PC-3 (cell line): ENCODE results near the gene OR2F2. TPM values are rescaled to one million over a fixed set of nuclear protein-coding genes. Genes with fewer than 3 reads are reported as not detected.

Source experiments
- ATAC-seq: fragments of 200-7000 bp; cut with Tn5 transposase; 2 replicates; pipeline ENCODE4 v1.9.1; 2020; ENCODE audit warnings: mild to moderate bottlenecking, moderate library complexity
- BruUV-seq: library from RNA; stranded (reverse); fragments of 400-500 nt; replicated peaks from 2 replicates; lab custom pipeline; 2021; lab: Mats Ljungman, UMichigan
- CTCF ChIA-PET: fragments of 300-600 bp; sonication (Branson Sonifier 250); formaldehyde crosslinking; loops from one replicate; lab custom pipeline; 2022; ENCODE audit warnings: antibody characterized with exemption; lab: Charles Lee
- POLR2A ChIA-PET: fragments of 300-600 bp; sonication (Branson Sonifier 250); formaldehyde crosslinking; loops from one replicate; lab custom pipeline; 2022; ENCODE audit warnings: antibody characterized with exemption; ENCODE audit not compliant: unreplicated experiment; lab: Charles Lee
- DNase-seq: peaks from one replicate; pipeline ENCODE4 v3.0.0-alpha.2; 2015
- H2AFZ ChIP-seq: fragments of 300-600 bp; sonication (generic); 2 replicates; pipeline ENCODE4 v1.6.0; 2016; ENCODE audit warnings: antibody characterized with exemption, low read length
- H3F3A ChIP-seq: fragments of 300-600 bp; sonication (generic); one replicate; pipeline ENCODE4 v1.6.0; 2017; ENCODE audit warnings: antibody characterized with exemption, low read length, control low read depth, mild to moderate bottlenecking; ENCODE audit not compliant: unreplicated experiment
- H3K27ac ChIP-seq: fragments of 300-600 bp; sonication (generic); 2 replicates; pipeline ENCODE4 v1.5.1; 2016; ENCODE audit warnings: mild to moderate bottlenecking, low read length
- H3K27me3 ChIP-seq: fragments of 300-600 bp; sonication (generic); 2 replicates; pipeline ENCODE4 v1.6.1; 2016; ENCODE audit warnings: low read length, mixed read lengths
- H3K36me3 ChIP-seq: fragments of 300-600 bp; sonication (generic); 2 replicates; pipeline ENCODE4 v1.6.1; 2016; ENCODE audit warnings: low read depth, mixed run types, low read length, mixed read lengths
- H3K4me1 ChIP-seq: fragments of 300-600 bp; sonication (generic); 2 replicates; pipeline ENCODE4 v1.5.1; 2016; ENCODE audit warnings: low read length; ENCODE audit not compliant: insufficient read depth
- H3K4me2 ChIP-seq: fragments of 300-600 bp; sonication (generic); 2 replicates; pipeline ENCODE4 v1.6.0; 2016; ENCODE audit warnings: low read length
- H3K4me3 ChIP-seq: fragments of 300-600 bp; sonication (generic); 2 replicates; pipeline ENCODE4 v1.5.1; 2016; ENCODE audit warnings: mild to moderate bottlenecking, low read length, mixed read lengths
- H3K79me2 ChIP-seq: fragments of 300-600 bp; sonication (generic); 2 replicates; pipeline ENCODE4 v1.6.1; 2017; ENCODE audit warnings: low read length, mixed read lengths
- H3K9ac ChIP-seq: fragments of 300-600 bp; sonication (generic); 2 replicates; pipeline ENCODE4 v1.6.0; 2016; ENCODE audit warnings: mild to moderate bottlenecking, low read length
- H3K9me2 ChIP-seq: fragments of 300-600 bp; sonication (generic); replicated peaks from 2 replicates; pipeline ENCODE4 v1.6.1; 2016; ENCODE audit warnings: mixed run types, low read length, mixed read lengths
- H3K9me3 ChIP-seq: fragments of 300-600 bp; sonication (generic); 2 replicates; pipeline ENCODE4 v1.6.1; 2016; ENCODE audit warnings: low read length, mixed read lengths
- H4K20me1 ChIP-seq: fragments of 300-600 bp; sonication (generic); 2 replicates; pipeline ENCODE4 v1.6.1; 2016; ENCODE audit warnings: low read length, mixed read lengths
- EZH2 ChIP-seq: fragments of 300-600 bp; sonication (generic); IDR thresholded peaks from one replicate; pipeline ENCODE4 v1.6.1; 2017; ENCODE audit warnings: antibody characterized with exemption, mild to moderate bottlenecking, low read length; ENCODE audit not compliant: unreplicated experiment
- EZH2phosphoT487 ChIP-seq: fragments of 300-600 bp; sonication (generic); IDR thresholded peaks from 2 replicates; pipeline ENCODE4 v1.6.1; 2018; ENCODE audit warnings: mild to moderate bottlenecking, antibody characterized with exemption, low read length, borderline replicate concordance
- intact Hi-C: fragments of 100-400 bp; cut with micrococcal nuclease; formaldehyde crosslinking; loops from 2 replicates; pipeline ENCODE4 v1.9.0; 2023
- total RNA-seq: library from RNA; depleted of rRNA; stranded (reverse); fragments of >200 nt; gene quantifications from 2 replicates; pipeline ENCODE4 v1.2.3, GENCODE V29; 2014
- TF ChIP-seq, protein P1 (sequence below): fragments of 300-600 bp; sonication (generic); conservative IDR thresholded peaks from 2 replicates; pipeline ENCODE4 v1.5.1; 2017; ENCODE audit warnings: antibody characterized with exemption, low read depth, mild to moderate bottlenecking, low read length

Gene OR2F2
- total RNA-seq, 1 experiment from 2014 or later: not detected

DNA sequence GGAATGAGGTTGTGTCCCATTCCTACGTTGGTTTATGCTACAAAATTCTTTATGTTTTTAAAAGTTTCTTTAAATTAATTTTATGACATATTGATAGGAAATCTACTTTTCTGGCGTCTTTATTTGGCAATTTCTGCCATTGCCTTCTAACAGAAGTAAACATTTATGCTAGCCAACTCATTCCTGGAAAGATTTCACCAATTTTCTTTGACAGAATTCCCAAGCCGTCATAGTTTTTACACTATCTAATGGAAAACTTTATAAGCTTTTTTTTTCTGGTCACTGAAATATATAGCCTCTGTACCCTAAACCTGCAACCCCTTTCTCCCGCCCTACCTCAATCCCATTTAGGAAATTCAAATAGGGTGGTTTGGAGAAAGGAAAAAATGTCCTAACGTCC, 26.9 kb upstream of the OR2F2 start:
- Histone ChIP-seq H3K27me3 (0 out of 2 replicates have a peak, but pooled peaks cover 4% of the 10 kb centered on the region), H3F3A (no peaks in the 10 kb centered on the region), H3K27ac (no peak overlapping the region), H3K9ac (no peak overlapping the region), H3K4me2 (no peak overlapping the region), H3K36me3 (no peaks in the 10 kb centered on the region), H3K9me3 (no peaks in the 10 kb centered on the region), H3K4me1 (no peaks in the 10 kb centered on the region), H3K79me2 (no peaks in the 10 kb centered on the region), H4K20me1 (no peaks in the 10 kb centered on the region), H2AFZ (no peak overlapping the region), H3K4me3 (no peak overlapping the region), H3K9me2 (no peaks in the 10 kb centered on the region)
- no peak for DNase-seq
- BruUV-seq: no TSS peak
- ATAC-seq: no peak
- TF ChIP-seq EZH2phosphoT487: no peak
- TF ChIP-seq EZH2: no peak
- TF ChIP-seq, protein P1, sequence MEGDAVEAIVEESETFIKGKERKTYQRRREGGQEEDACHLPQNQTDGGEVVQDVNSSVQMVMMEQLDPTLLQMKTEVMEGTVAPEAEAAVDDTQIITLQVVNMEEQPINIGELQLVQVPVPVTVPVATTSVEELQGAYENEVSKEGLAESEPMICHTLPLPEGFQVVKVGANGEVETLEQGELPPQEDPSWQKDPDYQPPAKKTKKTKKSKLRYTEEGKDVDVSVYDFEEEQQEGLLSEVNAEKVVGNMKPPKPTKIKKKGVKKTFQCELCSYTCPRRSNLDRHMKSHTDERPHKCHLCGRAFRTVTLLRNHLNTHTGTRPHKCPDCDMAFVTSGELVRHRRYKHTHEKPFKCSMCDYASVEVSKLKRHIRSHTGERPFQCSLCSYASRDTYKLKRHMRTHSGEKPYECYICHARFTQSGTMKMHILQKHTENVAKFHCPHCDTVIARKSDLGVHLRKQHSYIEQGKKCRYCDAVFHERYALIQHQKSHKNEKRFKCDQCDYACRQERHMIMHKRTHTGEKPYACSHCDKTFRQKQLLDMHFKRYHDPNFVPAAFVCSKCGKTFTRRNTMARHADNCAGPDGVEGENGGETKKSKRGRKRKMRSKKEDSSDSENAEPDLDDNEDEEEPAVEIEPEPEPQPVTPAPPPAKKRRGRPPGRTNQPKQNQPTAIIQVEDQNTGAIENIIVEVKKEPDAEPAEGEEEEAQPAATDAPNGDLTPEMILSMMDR: no peak
- ChIA-PET POLR2A (no interaction called here), CTCF (no interaction called here)
- intact Hi-C loops: no loop called here

DNA sequence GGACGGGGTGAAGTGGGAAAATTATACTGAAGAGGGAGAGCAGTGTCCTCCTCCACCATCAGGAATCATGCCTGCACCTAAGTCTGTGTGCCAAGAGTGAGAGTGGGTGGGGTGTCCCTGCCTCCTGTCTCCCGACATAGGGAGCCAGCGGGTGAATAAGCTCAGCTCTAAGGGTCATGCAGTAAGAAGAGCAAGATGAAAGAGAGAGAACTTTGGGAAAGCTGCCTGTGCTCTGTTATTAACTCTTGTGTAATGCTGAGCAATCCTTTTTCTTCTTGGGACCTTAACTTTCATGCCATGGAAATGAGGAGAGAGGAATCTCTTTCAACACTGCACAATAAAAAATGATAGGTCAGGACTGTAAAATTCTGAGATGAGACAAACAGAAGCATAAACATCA, 25.2 kb upstream of the OR2F2 start:
- ChIA-PET POLR2A (no interaction called here), CTCF (no interaction called here)
- no peak overlapping the region for H3K9ac ChIP-seq
- peaks cover 11% of the 10 kb centered on the region; the same call in 1 of the 2 replicates for H3K27me3 ChIP-seq
- H3K4me1 ChIP-seq: no peaks in the 10 kb centered on the region
- no peak for DNase-seq
- no TSS peak for BruUV-seq
- H3K4me3 ChIP-seq: no peak overlapping the region
- H4K20me1 ChIP-seq: no peaks in the 10 kb centered on the region
- TF ChIP-seq EZH2phosphoT487: no peak
- TF ChIP-seq EZH2: no peak
- TF ChIP-seq, protein P1: no peak
- intact Hi-C loops: no loop called here
- H3K27ac ChIP-seq: no peak overlapping the region
- H3K36me3 ChIP-seq: no peaks in the 10 kb centered on the region
- H3K79me2 ChIP-seq: no peaks in the 10 kb centered on the region
- no peak for ATAC-seq
- no peaks in the 10 kb centered on the region for H3K9me3 ChIP-seq
- H3K4me2 ChIP-seq: no peak overlapping the region
- no peaks in the 10 kb centered on the region for H3K9me2 ChIP-seq
- no peak overlapping the region for H2AFZ ChIP-seq
- no peaks in the 10 kb centered on the region for H3F3A ChIP-seq

DNA sequence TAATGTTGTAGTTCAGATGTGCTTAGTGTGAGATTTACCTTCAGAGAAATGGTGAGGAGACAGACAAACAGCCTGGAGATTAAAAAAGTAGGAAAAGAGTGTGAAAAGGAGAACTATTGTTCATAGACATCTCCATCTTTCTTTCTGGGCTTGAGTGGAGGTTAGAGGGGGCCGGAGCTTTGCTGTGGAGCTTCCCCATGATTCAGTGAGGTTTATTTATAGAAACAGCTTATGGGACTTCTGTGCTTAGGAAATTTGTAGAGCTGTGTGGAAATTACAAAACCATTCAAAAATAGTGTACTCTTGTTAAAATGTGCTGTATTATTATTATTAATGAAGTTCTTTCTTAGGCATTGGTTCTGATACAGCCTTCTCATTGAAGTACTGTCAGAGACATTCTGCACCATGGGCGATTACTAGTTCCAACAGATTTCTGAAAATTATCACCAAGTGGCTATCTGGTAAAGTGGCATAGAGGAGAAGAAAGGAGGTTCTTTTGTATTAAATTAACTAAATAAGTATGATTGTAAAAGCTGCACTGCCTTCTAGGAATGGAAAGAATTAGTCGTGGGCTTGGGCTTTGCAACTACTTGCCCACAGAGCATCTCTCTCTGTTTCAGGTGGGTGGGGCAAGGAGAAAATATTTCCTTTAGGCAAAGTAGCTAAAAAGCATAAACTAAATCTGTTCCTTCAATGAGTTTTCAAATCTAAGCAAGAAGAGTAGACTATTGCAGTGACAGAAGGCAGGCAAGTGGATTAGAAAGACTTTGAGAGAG, 24.4 kb upstream of the OR2F2 start:
- Histone ChIP-seq H3K9me3 (no peaks in the 10 kb centered on the region), H3K4me3 (no peak overlapping the region), H4K20me1 (no peaks in the 10 kb centered on the region), H3K79me2 (no peaks in the 10 kb centered on the region), H3K4me2 (no peak overlapping the region), H3K36me3 (no peaks in the 10 kb centered on the region), H3F3A (no peaks in the 10 kb centered on the region), H3K4me1 (no peaks in the 10 kb centered on the region), H3K27me3 (peaks cover 11% of the 10 kb centered on the region; the same call in 1 of the 2 replicates), H3K27ac (no peak overlapping the region), H3K9ac (no peak overlapping the region), H3K9me2 (no peaks in the 10 kb centered on the region), H2AFZ (no peak overlapping the region)
- ChIA-PET CTCF (no interaction called here), POLR2A (no interaction called here)
- ATAC-seq (no peak), DNase-seq (no peak)
- TF ChIP-seq EZH2phosphoT487 (no peak), EZH2 (no peak)
- TF ChIP-seq, protein P1: no peak
- no TSS peak for BruUV-seq
- intact Hi-C loops: no loop called here
